Gastroesophageal sphincter (tissue), 4 donors: ENCODE results near the gene CDYL. TPM values are rescaled to one million over a fixed set of nuclear protein-coding genes. Genes with fewer than 3 reads are reported as not detected.

Experiments
- ATAC-seq: fragments of 150-250 bp; one replicate; pipeline ENCODE4 v1.9.1; 2016; ENCODE audit warnings: mild to moderate bottlenecking, moderate library complexity
- H3K27ac ChIP-seq, 4 donors: fragments of 200-600 bp; sonication (generic) in 3 of 4; 1 replicate in 3 of 4; 2 replicates in 1 of 4; pipeline ENCODE4 v1.5.1; 2016 to 2019
- H3K27me3 ChIP-seq: fragments of 200-600 bp; sonication (generic); one replicate; pipeline ENCODE4 v1.5.1; 2019
- H3K36me3 ChIP-seq, 2 donors: fragments of 200-600 bp; sonication (generic); one replicate each; pipeline ENCODE4 v1.5.1; 2019; ENCODE audit warnings: control low read depth in 1 of 2
- H3K4me1 ChIP-seq, 3 donors: fragments of 200-600 bp; sonication (generic); 1 replicate in 2 of 3; 2 replicates in 1 of 3; pipeline ENCODE4 v1.5.1; 2016 to 2019; ENCODE audit warnings: control low read depth in 2 of 3
- H3K4me3 ChIP-seq, 2 donors: fragments of 200-600 bp; sonication (generic); one replicate each; pipeline ENCODE4 v1.5.1; 2019; ENCODE audit warnings: mild to moderate bottlenecking in 1 of 2, moderate library complexity in 1 of 2
- H3K9me3 ChIP-seq, 3 donors: fragments of 200-600 bp; sonication (generic); one replicate each; pipeline ENCODE4 v1.5.1; 2017 to 2019; ENCODE audit warnings: control low read depth in 2 of 3
- CTCF ChIP-seq, 4 experiments: fragments of 200-600 bp in 2 of 4; fragments of 450-650 bp in 2 of 4; sonication (generic) in 1 of 4; IDR thresholded peaks; one replicate each; pipeline ENCODE4 v1.5.1; 2017 to 2019; ENCODE audit warnings: antibody characterized with exemption in 4 of 4, mild to moderate bottlenecking in 2 of 4, moderate library complexity in 2 of 4
- EP300 ChIP-seq: sonication (generic); formaldehyde crosslinking; IDR thresholded peaks from one replicate; pipeline ENCODE4 v1.6.1; 2017; ENCODE audit warnings: antibody characterized with exemption, mild to moderate bottlenecking
- POLR2A ChIP-seq, 2 donors: fragments of 450-650 bp; IDR thresholded peaks; one replicate each; pipeline ENCODE4 v1.6.1; 2017; ENCODE audit warnings: antibody characterized with exemption in 2 of 2, mild to moderate bottlenecking in 2 of 2, moderate library complexity in 1 of 2
- POLR2AphosphoS5 ChIP-seq: sonication (generic); formaldehyde crosslinking; IDR thresholded peaks from one replicate; pipeline ENCODE4 v1.6.1; 2017; ENCODE audit warnings: antibody characterized with exemption
- WGBS, 2 donors: methylation state at CpG; one replicate each; pipeline ENCODE4 v1.1.5; 2018; ENCODE audit warnings: low coverage in 1 of 2; 5-methylcytosine and 5-hydroxymethylcytosine counted together
- total RNA-seq, 4 donors: library from RNA; depleted of rRNA; stranded (reverse); fragments of >200 nt; gene quantifications; one replicate each; pipeline ENCODE4 v1.1.0, GENCODE V29; 2016

CDYL gene
- total RNA-seq, 4 donors from 2014 or later = 32.0 to 68.3 (median 54.0) TPM

- H3K4me3 ChIP-seq = no peak overlapping the region
- 84 to 89% methylated on average over 9 to 10 of the region's 13 CpGs for WGBS, 2 donors
- no peaks in the 10 kb centered on the region for H3K9me3 ChIP-seq
- H3K4me1 ChIP-seq = peaks cover 0 to 17% (median 0%) of the 10 kb centered on the region in 3 donors
- peak overlapping the region in 1 of 4 donors; percentile 65 for H3K27ac ChIP-seq
- no peak for TF ChIP-seq POLR2A (IDR thresholded peaks at IDR 0.05)
- TF ChIP-seq POLR2AphosphoS5 = no peak
- no peak for TF ChIP-seq CTCF (IDR thresholded peaks at IDR 0.05)
- no peak for TF ChIP-seq EP300
- no peaks in the 10 kb centered on the region for H3K27me3 ChIP-seq
- ATAC-seq = no peak
- no peaks in the 10 kb centered on the region for H3K36me3 ChIP-seq
These were observed 197.2 kb downstream of the CDYL start for GRCh38 chr6:4973415-4973814.

GRCh38 chr6:4973982-4974745 lies 198.0 kb downstream of the CDYL start:
- no peak overlapping the region for H3K4me3 ChIP-seq
- peak; percentile 77 for ATAC-seq
- WGBS, 2 donors = 15 to 29% methylated on average over 7 to 8 of the region's 14 CpGs

GRCh38 chr6:4974962-4975361 lies 198.8 kb downstream of the CDYL start:
- 86 to 92% methylated on average over 1 to 2 of the region's 8 CpGs for WGBS, 2 donors
- Histone ChIP-seq H3K27ac (peak overlapping the region in 1 of 4 donors; percentile 65), H3K9me3 (peaks cover 0 to 13% (median 0%) of the 10 kb centered on the region in 3 donors), H3K27me3 (no peaks in the 10 kb centered on the region), H3K4me1 (peaks cover 0 to 17% (median 0%) of the 10 kb centered on the region in 3 donors), H3K4me3 (no peak overlapping the region), H3K36me3 (no peaks in the 10 kb centered on the region)
- TF ChIP-seq EP300 = no peak
- TF ChIP-seq POLR2A (IDR thresholded peaks at IDR 0.05) = no peak
- TF ChIP-seq CTCF (IDR thresholded peaks at IDR 0.05) = no peak
- no peak for TF ChIP-seq POLR2AphosphoS5
- ATAC-seq = no peak

More at GRCh38 chr6:4973982-4974745, 198.0 kb downstream of the CDYL start:
- peaks cover 0 to 17% (median 0%) of the 10 kb centered on the region in 3 donors for H3K4me1 ChIP-seq
- no peaks in the 10 kb centered on the region for H3K27me3 ChIP-seq
- H3K27ac ChIP-seq = peak overlapping the region in 3 of 4 donors; percentile 41 to 67 (median 65)
- TF ChIP-seq CTCF (IDR thresholded peaks at IDR 0.05) (no peak), EP300 (no peak)
- H3K36me3 ChIP-seq = no peaks in the 10 kb centered on the region
- H3K9me3 ChIP-seq = peaks cover 0 to 6% (median 0%) of the 10 kb centered on the region in 3 donors

- ATAC-seq = no peak
- H3K27ac ChIP-seq = no peak overlapping the region
- TF ChIP-seq POLR2A (IDR thresholded peaks at IDR 0.05) (no peak), POLR2AphosphoS5 (no peak), EP300 (no peak), CTCF (IDR thresholded peaks at IDR 0.05) (no peak)
- peaks cover 0 to 13% (median 0%) of the 10 kb centered on the region in 3 donors for H3K9me3 ChIP-seq
- H3K27me3 ChIP-seq = no peaks in the 10 kb centered on the region
- 64 to 73% methylated on average over 3 of the region's 3 CpGs for WGBS, 2 donors
- H3K36me3 ChIP-seq = no peaks in the 10 kb centered on the region
- no peak overlapping the region for H3K4me3 ChIP-seq
- peaks cover 0 to 17% (median 0%) of the 10 kb centered on the region in 3 donors for H3K4me1 ChIP-seq
These were observed 199.3 kb downstream of the CDYL start for GRCh38 chr6:4975506-4975905.

- TF ChIP-seq POLR2A (IDR thresholded peaks at IDR 0.05) = no peak
- no peak for TF ChIP-seq CTCF (IDR thresholded peaks at IDR 0.05)
- no peak for TF ChIP-seq EP300
- TF ChIP-seq POLR2AphosphoS5 = no peak
- no peaks in the 10 kb centered on the region for H3K36me3 ChIP-seq
- H3K27me3 ChIP-seq = no peaks in the 10 kb centered on the region
- H3K4me1 ChIP-seq = peaks cover 0 to 17% (median 0%) of the 10 kb centered on the region in 3 donors
- no peak overlapping the region for H3K4me3 ChIP-seq
- WGBS, 2 donors = 63 to 67% methylated on average over 5 of the region's 5 CpGs
- no peak for ATAC-seq
- H3K9me3 ChIP-seq = peaks cover 0 to 13% (median 0%) of the 10 kb centered on the region in 3 donors
- no peak overlapping the region for H3K27ac ChIP-seq
These were observed 201.3 kb downstream of the CDYL start for GRCh38 chr6:4977468-4977867.
